ENCODE data around the gene IGFALS. TPM values are rescaled to one million over a fixed set of nuclear protein-coding genes. Genes with fewer than 3 reads are reported as not detected.

Gene IGFALS
- total and polyA plus RNA-seq, 2 experiments from 2014 or later, result 1.3 to 2.1 TPM

DNA sequence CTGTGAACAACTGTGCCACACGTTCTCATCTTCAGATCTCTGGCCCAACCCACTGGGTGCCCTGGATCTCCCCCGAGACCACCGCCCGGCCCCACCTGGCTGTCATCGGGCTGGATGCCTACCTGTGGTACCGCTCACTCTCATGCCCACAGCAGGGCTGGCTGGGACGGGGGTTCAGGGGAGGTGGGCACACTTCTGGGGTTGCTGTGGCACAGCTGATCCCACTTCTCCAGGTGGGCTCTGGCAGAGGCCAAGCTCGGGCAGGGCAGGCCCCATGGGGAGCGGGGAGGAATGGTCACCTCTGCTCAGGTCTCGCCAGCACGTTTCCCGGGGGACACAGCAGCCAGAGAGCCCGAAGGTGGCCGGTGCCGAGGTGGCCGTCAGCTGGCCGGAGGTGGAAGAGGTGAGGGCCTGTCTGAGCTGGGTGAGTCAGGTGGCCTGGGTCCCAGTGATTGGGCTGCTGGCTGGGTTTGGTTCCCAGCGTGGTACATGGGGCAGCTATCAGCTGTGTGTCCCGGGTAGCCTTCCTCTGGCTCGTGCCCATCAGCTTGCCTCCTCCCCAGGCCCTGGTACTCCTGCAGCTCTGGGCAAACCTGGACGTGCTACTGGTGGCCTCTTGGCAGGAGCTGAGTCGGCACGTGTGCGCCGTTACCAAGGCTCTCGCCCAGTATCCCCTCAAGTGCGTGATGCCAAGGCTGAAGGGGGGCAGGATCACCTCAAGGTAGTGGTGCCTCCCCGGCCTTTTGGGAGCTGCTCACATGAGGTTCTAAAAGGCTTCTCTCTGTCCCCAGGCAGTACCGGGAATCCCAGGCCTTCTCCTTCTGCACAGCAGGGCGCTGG, 18.3 kb downstream of the IGFALS start:
- Histone ChIP-seq H3K27ac (no peak overlapping the region), H3K36me3 (no peaks in the 10 kb centered on the region), H3K4me1 (ENCODE audit: low read depth) (peaks cover 13% of the 10 kb centered on the region), H3K27me3 (no peaks in the 10 kb centered on the region), H3K4me3 (no peak overlapping the region), H3K9me3 (ENCODE audit: low read depth) (no peaks in the 10 kb centered on the region)
- DNase-seq (ENCODE audit: low read depth in 1 of 2, low spot score in 1 of 2), result no peak
- TF ChIP-seq, protein P1, sequence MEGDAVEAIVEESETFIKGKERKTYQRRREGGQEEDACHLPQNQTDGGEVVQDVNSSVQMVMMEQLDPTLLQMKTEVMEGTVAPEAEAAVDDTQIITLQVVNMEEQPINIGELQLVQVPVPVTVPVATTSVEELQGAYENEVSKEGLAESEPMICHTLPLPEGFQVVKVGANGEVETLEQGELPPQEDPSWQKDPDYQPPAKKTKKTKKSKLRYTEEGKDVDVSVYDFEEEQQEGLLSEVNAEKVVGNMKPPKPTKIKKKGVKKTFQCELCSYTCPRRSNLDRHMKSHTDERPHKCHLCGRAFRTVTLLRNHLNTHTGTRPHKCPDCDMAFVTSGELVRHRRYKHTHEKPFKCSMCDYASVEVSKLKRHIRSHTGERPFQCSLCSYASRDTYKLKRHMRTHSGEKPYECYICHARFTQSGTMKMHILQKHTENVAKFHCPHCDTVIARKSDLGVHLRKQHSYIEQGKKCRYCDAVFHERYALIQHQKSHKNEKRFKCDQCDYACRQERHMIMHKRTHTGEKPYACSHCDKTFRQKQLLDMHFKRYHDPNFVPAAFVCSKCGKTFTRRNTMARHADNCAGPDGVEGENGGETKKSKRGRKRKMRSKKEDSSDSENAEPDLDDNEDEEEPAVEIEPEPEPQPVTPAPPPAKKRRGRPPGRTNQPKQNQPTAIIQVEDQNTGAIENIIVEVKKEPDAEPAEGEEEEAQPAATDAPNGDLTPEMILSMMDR (IDR thresholded peaks at IDR 0.05; ENCODE audit: low read depth, low read length), result no peak

DNA sequence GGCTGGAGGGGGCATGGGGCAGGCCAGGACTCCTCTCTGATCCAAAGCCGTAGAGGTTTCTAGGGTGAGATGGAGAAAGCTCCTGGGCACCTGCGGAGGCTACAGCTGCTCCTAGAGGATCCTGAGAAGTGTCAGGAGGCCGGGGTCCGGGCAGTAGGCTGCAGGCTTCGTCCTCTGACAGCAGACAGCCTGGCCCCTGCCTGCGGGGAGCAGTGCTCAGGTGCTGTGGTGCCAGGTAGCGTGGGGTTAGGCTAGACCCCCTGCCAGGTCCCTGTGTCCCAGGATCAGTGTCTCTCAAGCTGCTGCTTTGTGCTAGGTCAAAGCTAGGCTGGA, 19.1 kb downstream of the IGFALS start:
- TF ChIP-seq, protein P1 (IDR thresholded peaks at IDR 0.05; ENCODE audit: low read depth, low read length), result no peak
- H3K4me1 ChIP-seq (ENCODE audit: low read depth), result peaks cover 13% of the 10 kb centered on the region
- H3K9me3 ChIP-seq (ENCODE audit: low read depth), result no peaks in the 10 kb centered on the region
- DNase-seq (ENCODE audit: low read depth in 1 of 2, low spot score in 1 of 2), result no peak
- no peaks in the 10 kb centered on the region for H3K27me3 ChIP-seq
- H3K36me3 ChIP-seq, result no peaks in the 10 kb centered on the region
- no peak overlapping the region for H3K27ac ChIP-seq
- peak overlapping the region; percentile 59 for H3K4me3 ChIP-seq

DNA sequence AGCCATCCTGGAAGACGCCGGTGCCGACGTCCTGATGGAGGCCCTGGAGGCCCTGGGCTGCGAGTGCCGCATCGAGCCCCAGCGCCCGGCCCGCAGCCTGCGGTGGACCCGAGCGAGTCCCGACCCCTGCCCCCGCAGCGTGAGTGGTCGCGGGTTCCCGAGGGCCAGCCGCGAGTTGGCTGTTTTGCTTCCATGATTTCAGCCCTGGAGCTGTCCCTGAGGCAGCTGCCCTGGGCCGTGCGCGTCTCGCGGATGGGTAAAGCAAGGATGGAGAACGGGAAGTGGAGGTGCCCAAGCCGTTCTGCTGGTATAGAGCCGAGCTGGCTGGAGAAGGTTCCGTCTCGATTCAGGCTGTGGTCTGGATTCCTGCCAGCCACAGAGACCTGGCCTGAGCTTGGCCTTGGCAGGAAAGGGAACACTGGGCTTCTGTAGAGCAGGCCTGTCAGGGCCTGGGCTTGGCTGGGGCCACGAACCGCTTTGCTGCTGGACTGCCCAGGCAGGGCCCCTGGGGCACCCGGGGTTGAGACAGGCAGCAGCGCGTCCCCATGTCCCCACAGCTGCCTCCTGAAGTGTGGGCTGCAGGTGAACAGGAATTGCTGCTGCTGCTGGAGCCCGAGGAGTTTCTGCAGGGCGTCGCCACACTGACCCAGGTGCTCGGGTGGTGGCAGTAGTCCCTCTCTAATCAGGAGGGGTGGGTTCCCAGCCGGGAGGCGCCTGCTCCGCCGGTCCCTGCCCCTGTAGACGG, 19.6 kb downstream of the IGFALS start:
- Histone ChIP-seq H3K27me3 (no peaks in the 10 kb centered on the region), H3K4me1 (ENCODE audit: low read depth) (peaks cover 13% of the 10 kb centered on the region), H3K4me3 (peak overlapping the region; percentile 59), H3K36me3 (no peaks in the 10 kb centered on the region), H3K27ac (peak overlapping the region; percentile 88), H3K9me3 (ENCODE audit: low read depth) (no peaks in the 10 kb centered on the region)
- TF ChIP-seq, protein P1 (IDR thresholded peaks at IDR 0.05; ENCODE audit: low read depth, low read length), result no peak
- DNase-seq (ENCODE audit: low read depth in 1 of 2, low spot score in 1 of 2), result peak in 1 of 2 donors; percentile 49

DNA sequence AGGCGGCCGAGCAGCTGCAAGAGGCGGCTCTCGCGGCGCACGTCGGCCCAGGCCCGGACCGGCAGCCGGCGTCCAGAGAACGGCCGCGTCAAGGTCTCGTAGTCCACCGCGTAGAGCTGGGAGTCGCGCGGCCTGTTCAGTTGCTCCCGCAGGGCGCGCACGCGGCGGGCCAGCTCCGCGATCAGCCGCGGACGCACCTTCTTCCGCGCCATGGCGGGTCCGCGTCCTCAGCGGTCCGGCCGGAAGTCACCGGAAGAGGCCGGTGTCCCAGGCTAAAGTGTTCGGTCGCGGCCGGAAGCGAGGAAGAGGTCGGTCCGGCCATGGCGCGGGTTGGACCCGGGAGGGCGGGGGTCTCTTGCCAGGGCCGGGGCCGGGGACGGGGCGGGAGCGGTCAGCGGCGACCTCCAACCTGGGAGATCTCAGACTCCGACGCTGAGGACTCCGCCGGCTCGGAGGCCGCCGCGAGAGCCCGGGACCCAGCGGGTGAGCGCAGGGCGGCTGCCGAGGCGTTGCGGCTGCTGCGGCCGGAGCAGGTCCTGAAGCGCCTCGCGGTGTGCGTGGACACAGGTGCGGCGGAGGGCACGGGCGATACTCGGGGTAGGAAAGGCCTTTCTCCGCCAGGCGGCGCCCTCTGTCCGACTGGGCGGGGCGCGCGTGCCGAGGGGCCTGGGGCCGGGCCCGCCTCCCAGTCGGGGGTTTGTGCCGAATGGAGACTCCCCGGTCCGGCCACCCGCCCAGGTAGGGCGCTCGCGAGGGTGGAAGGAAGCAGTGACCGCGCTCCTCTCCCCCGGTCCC, 20.4 kb downstream of the IGFALS start, which contains the start of gene MRPS34:
TSS of gene MRPS34 (minus strand) at position 227 of the 795 bp plus-strand sequence. CDS start at position 212, 15 bp downstream.
- peak within 1 kb of the TSS; percentile 59 for H3K4me3 ChIP-seq
- peak within 1 kb of the TSS; percentile 88 for H3K27ac ChIP-seq
- DNase-seq (ENCODE audit: low read depth in 1 of 2, low spot score in 1 of 2), result peak; percentile 86 to 94
- no peaks in the 10 kb centered on the region for H3K9me3 ChIP-seq (ENCODE audit: low read depth)
- TF ChIP-seq, protein P1 (IDR thresholded peaks at IDR 0.05; ENCODE audit: low read depth, low read length), result peak; percentile 67
- peaks cover 13% of the 10 kb centered on the region for H3K4me1 ChIP-seq (ENCODE audit: low read depth)
- peaks cover under 1% of the 10 kb centered on the region for H3K36me3 ChIP-seq
- H3K27me3 ChIP-seq, result no peaks in the 10 kb centered on the region

DNA sequence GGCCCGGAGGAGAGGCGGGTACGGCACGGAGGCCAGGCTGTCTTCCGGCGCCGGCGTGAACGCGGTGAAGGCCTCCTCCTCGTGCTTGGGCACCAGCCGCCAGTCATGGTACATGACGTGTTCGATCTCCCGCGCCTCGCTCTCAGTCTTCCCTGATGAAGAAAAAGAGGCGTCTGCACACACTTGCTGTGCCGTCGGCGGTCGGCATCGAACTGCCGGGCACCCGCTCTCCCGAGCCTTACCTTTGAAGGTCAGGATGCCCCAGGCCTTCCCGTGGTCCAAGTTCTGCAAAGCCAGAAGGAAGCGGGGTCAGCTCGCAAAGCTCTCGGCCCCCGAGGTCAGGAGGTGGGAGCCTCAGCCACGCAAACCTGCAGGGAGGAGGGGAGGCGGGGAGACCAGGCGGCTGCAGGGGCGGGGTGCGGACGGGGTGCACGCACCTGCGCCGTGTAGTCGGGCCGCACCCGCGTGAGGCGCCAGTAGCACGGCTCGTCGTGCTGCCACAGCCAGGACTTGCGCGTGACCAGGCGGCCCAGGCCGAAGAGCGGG, 21.1 kb downstream of the IGFALS start, which contains the start of gene EME2:
TSS of gene EME2 (plus strand) at position 449 of the 546 bp plus-strand sequence. CDS start 418 bp downstream, outside the sequence.
- no peak for DNase-seq (ENCODE audit: low read depth in 1 of 2, low spot score in 1 of 2)
- H3K27ac ChIP-seq, result peak within 1 kb of the TSS; percentile 88
- H3K4me3 ChIP-seq, result peak within 1 kb of the TSS; percentile 59
- peaks cover 7% of the 10 kb centered on the region for H3K36me3 ChIP-seq
- H3K9me3 ChIP-seq (ENCODE audit: low read depth), result no peaks in the 10 kb centered on the region
- H3K27me3 ChIP-seq, result no peaks in the 10 kb centered on the region
- TF ChIP-seq, protein P1 (IDR thresholded peaks at IDR 0.05; ENCODE audit: low read depth, low read length), result no peak
- H3K4me1 ChIP-seq (ENCODE audit: low read depth), result peaks cover 13% of the 10 kb centered on the region
